GM06990 (cell line): ENCODE results near the gene ABHD17A.

ENCODE experiments used
- DNase-seq: peaks from one replicate; pipeline ENCODE4 v3.0.0-alpha.2; 2011; ENCODE audit not compliant: insufficient read length; ENCODE audit errors: extremely low read depth
- H3K27me3 ChIP-seq: replicated peaks from 2 replicates; pipeline ENCODE4 v1.6.0; 2011; ENCODE audit warnings: low read length; ENCODE audit not compliant: control insufficient read depth, insufficient read depth
- H3K36me3 ChIP-seq: 2 replicates; pipeline ENCODE4 v1.5.1; 2011; ENCODE audit warnings: low read length; ENCODE audit not compliant: control insufficient read depth, insufficient read depth
- H3K4me3 ChIP-seq: replicated peaks from 2 replicates; pipeline ENCODE4 v1.5.1; 2011; ENCODE audit warnings: low read depth, mild to moderate bottlenecking, control low read depth, low read length
- CTCF ChIP-seq: IDR thresholded peaks from 2 replicates; pipeline ENCODE4 v1.5.1; 2011; ENCODE audit warnings: low read length, control low read depth, mild to moderate bottlenecking, inconsistent platforms; ENCODE audit not compliant: insufficient read depth, poor library complexity, severe bottlenecking

Gene ABHD17A

GRCh38 chr19:1827566-1828278 is 57.6 kb downstream of the ABHD17A start:
- Histone ChIP-seq H3K27me3 (no peaks in the 10 kb centered on the region), H3K4me3 (no peak overlapping the region), H3K36me3 (peaks cover 14% of the 10 kb centered on the region)
- DNase-seq: no peak
- no peak for TF ChIP-seq CTCF
